Adipocyte (in vitro differentiated cells): ENCODE results near the gene XG.

Experiments
- DNase-seq: peaks from one replicate; pipeline ENCODE4 v3.0.0-alpha.2; 2015; ENCODE audit warnings: low read depth
- H3K27me3 ChIP-seq: replicated peaks from 2 replicates; pipeline ENCODE4 v1.7.0; 2013; ENCODE audit warnings: mild to moderate bottlenecking, low read length, moderate library complexity; ENCODE audit not compliant: control insufficient read depth, insufficient read depth
- H3K36me3 ChIP-seq: 2 replicates; pipeline ENCODE4 v1.7.0; 2013; ENCODE audit warnings: low read length, mild to moderate bottlenecking, moderate library complexity; ENCODE audit not compliant: control insufficient read depth, insufficient read depth, severe bottlenecking
- H3K4me1 ChIP-seq: 2 replicates; pipeline ENCODE4 v1.7.0; 2013; ENCODE audit warnings: mild to moderate bottlenecking, low read length, moderate library complexity; ENCODE audit not compliant: control insufficient read depth, insufficient read depth
- H3K4me3 ChIP-seq: 2 replicates; pipeline ENCODE4 v1.7.0; 2013; ENCODE audit warnings: mild to moderate bottlenecking, low read length, moderate library complexity
- H3K9ac ChIP-seq: 2 replicates; pipeline ENCODE4 v1.7.0; 2013; ENCODE audit warnings: mild to moderate bottlenecking, low read length, moderate library complexity
- H3K9me3 ChIP-seq: 2 replicates; pipeline ENCODE4 v1.7.0; 2013; ENCODE audit warnings: mild to moderate bottlenecking, low read length, moderate library complexity; ENCODE audit not compliant: control insufficient read depth

XG gene

GRCh38 chrX:2823795-2824386 lies 72.1 kb downstream of the XG start:
- no peaks in the 10 kb centered on the region for H3K27me3 ChIP-seq
- H3K9me3 ChIP-seq = no peaks in the 10 kb centered on the region
- H3K4me1 ChIP-seq = peaks cover 30% of the 10 kb centered on the region
- H3K4me3 ChIP-seq = peak overlapping the region; percentile 54
- DNase-seq = no peak
- H3K36me3 ChIP-seq = no peaks in the 10 kb centered on the region
- H3K9ac ChIP-seq = peak overlapping the region; percentile 75

GRCh38 chrX:2824886-2825285 lies 73.0 kb downstream of the XG start:
- Histone ChIP-seq H3K4me1 (peaks cover 23% of the 10 kb centered on the region), H3K9me3 (no peaks in the 10 kb centered on the region)
- DNase-seq = no peak

GRCh38 chrX:2828344-2828958 lies 76.6 kb downstream of the XG start, which contains the start of gene GYG2:
Gene GYG2 (plus strand): TSS chrX:2828930. CDS start chrX:2830189, 1,259 bp downstream.
- Histone ChIP-seq H3K27me3 (no peaks in the 10 kb centered on the region), H3K4me1 (peaks cover 24% of the 10 kb centered on the region), H3K36me3 (peaks cover 5% of the 10 kb centered on the region), H3K4me3 (peak within 1 kb of the TSS; percentile 78), H3K9ac (peak within 1 kb of the TSS; percentile 74), H3K9me3 (no peaks in the 10 kb centered on the region)
- peak; percentile 44 for DNase-seq

More at GRCh38 chrX:2824886-2825285, 73.0 kb downstream of the XG start:
- Histone ChIP-seq H3K9ac (peak overlapping the region; percentile 57), H3K4me3 (no peak overlapping the region), H3K27me3 (no peaks in the 10 kb centered on the region), H3K36me3 (no peaks in the 10 kb centered on the region)

GRCh38 chrX:2828959-2829411 lies 77.1 kb downstream of the XG start:
- DNase-seq = peak; percentile 53
- Histone ChIP-seq H3K9ac (peak overlapping the region; percentile 74), H3K9me3 (no peaks in the 10 kb centered on the region), H3K36me3 (peaks cover 8% of the 10 kb centered on the region), H3K4me1 (peaks cover 21% of the 10 kb centered on the region), H3K27me3 (no peaks in the 10 kb centered on the region), H3K4me3 (peak overlapping the region; percentile 78)

GRCh38 chrX:2829469-2830246 lies 77.8 kb downstream of the XG start:
- DNase-seq = no peak
- Histone ChIP-seq H3K36me3 (peaks cover 14% of the 10 kb centered on the region), H3K9me3 (no peaks in the 10 kb centered on the region), H3K27me3 (no peaks in the 10 kb centered on the region), H3K4me1 (peaks cover 16% of the 10 kb centered on the region), H3K9ac (peak overlapping the region; percentile 74), H3K4me3 (peak overlapping the region; percentile 78)

GRCh38 chrX:2831471-2832228 lies 79.8 kb downstream of the XG start:
- no peak overlapping the region for H3K9ac ChIP-seq
- peaks cover 17% of the 10 kb centered on the region for H3K36me3 ChIP-seq
- H3K4me3 ChIP-seq = peak overlapping the region; percentile 78
- no peaks in the 10 kb centered on the region for H3K9me3 ChIP-seq
- DNase-seq = no peak
- no peaks in the 10 kb centered on the region for H3K27me3 ChIP-seq
- H3K4me1 ChIP-seq = peaks cover 10% of the 10 kb centered on the region

- H3K27me3 ChIP-seq = no peaks in the 10 kb centered on the region
- H3K4me1 ChIP-seq = no peaks in the 10 kb centered on the region
- no peak for DNase-seq
- H3K9me3 ChIP-seq = peaks cover 6% of the 10 kb centered on the region
- no peak overlapping the region for H3K4me3 ChIP-seq
- no peak overlapping the region for H3K9ac ChIP-seq
- H3K36me3 ChIP-seq = peaks cover 36% of the 10 kb centered on the region
Measured at GRCh38 chrX:2837961-2838360, 86.1 kb downstream of the XG start.

GRCh38 chrX:2840961-2841360 lies 89.1 kb downstream of the XG start:
- H3K36me3 ChIP-seq = peaks cover 40% of the 10 kb centered on the region
- H3K27me3 ChIP-seq = no peaks in the 10 kb centered on the region
- peaks cover 6% of the 10 kb centered on the region for H3K9me3 ChIP-seq
- DNase-seq = no peak
- H3K4me1 ChIP-seq = no peaks in the 10 kb centered on the region
- no peak overlapping the region for H3K9ac ChIP-seq
- H3K4me3 ChIP-seq = no peak overlapping the region

- peaks cover 43% of the 10 kb centered on the region for H3K36me3 ChIP-seq
- no peaks in the 10 kb centered on the region for H3K4me1 ChIP-seq
- H3K9me3 ChIP-seq = peaks cover 6% of the 10 kb centered on the region
- H3K9ac ChIP-seq = no peak overlapping the region
- H3K27me3 ChIP-seq = no peaks in the 10 kb centered on the region
- H3K4me3 ChIP-seq = no peak overlapping the region
- DNase-seq = no peak
Measured at GRCh38 chrX:2841537-2841936, 89.7 kb downstream of the XG start.

- H3K9me3 ChIP-seq = no peaks in the 10 kb centered on the region
- no peak for DNase-seq
Measured at GRCh38 chrX:2846992-2847391, 95.2 kb downstream of the XG start.

GRCh38 chrX:2848871-2849301 lies 97.0 kb downstream of the XG start:
- peaks cover 17% of the 10 kb centered on the region for H3K36me3 ChIP-seq
- H3K9me3 ChIP-seq = no peaks in the 10 kb centered on the region
- H3K4me3 ChIP-seq = peak overlapping the region; percentile 37
- H3K4me1 ChIP-seq = peaks cover 17% of the 10 kb centered on the region
- H3K27me3 ChIP-seq = no peaks in the 10 kb centered on the region
- peak; percentile 78 for DNase-seq
- H3K9ac ChIP-seq = peak overlapping the region; percentile 58

More at GRCh38 chrX:2846992-2847391, 95.2 kb downstream of the XG start:
- Histone ChIP-seq H3K4me1 (peaks cover 17% of the 10 kb centered on the region), H3K27me3 (no peaks in the 10 kb centered on the region), H3K4me3 (no peak overlapping the region), H3K36me3 (peaks cover 22% of the 10 kb centered on the region), H3K9ac (no peak overlapping the region)
